Mesodermal cell (in vitro differentiated cells): ENCODE results near the gene SYNPR.

Experiments used
- H3K27ac ChIP-seq: 2 replicates; pipeline ENCODE4 v1.7.0; 2013; ENCODE audit warnings: mild to moderate bottlenecking, low read depth, low read length, moderate library complexity; ENCODE audit not compliant: severe bottlenecking
- H3K36me3 ChIP-seq: 2 replicates; pipeline ENCODE4 v1.7.1; 2013; ENCODE audit warnings: mild to moderate bottlenecking, low read length, moderate library complexity; ENCODE audit not compliant: control insufficient read depth, insufficient read depth
- H3K4me1 ChIP-seq: one replicate; pipeline ENCODE4 v1.7.1; 2013; ENCODE audit warnings: mild to moderate bottlenecking, low read length; ENCODE audit not compliant: insufficient read depth, control insufficient read depth, poor library complexity, severe bottlenecking
- H3K4me3 ChIP-seq: 2 replicates; pipeline ENCODE4 v1.7.0; 2013; ENCODE audit warnings: low read length, control low read depth, mild to moderate bottlenecking; ENCODE audit not compliant: insufficient read depth, poor library complexity, severe bottlenecking; ENCODE audit errors: extremely low read depth
- H3K9me3 ChIP-seq: 2 replicates; pipeline ENCODE4 v1.7.1; 2013; ENCODE audit warnings: mild to moderate bottlenecking, low read length, moderate library complexity; ENCODE audit not compliant: control insufficient read depth
- WGBS, 2 experiments: methylation state at CpG; one replicate each; pipeline ENCODE4 v1.1.5; 2013; ENCODE audit warnings: missing lambda C conversion rate in 2 of 2; ENCODE audit not compliant: insufficient coverage in 2 of 2; 5-methylcytosine and 5-hydroxymethylcytosine counted together

The SYNPR gene

GRCh38 chr3:63344661-63345060 lies 66.6 kb downstream of the SYNPR start:
- H3K36me3 ChIP-seq, result no peaks in the 10 kb centered on the region
- 20 to 63% methylated on average over 1 to 2 of the region's 3 CpGs for WGBS, 2 experiments
- H3K27ac ChIP-seq, result no peak overlapping the region
- H3K4me1 ChIP-seq, result peaks cover 22% of the 10 kb centered on the region
- H3K4me3 ChIP-seq, result no peak overlapping the region
- no peaks in the 10 kb centered on the region for H3K9me3 ChIP-seq

- H3K9me3 ChIP-seq, result no peaks in the 10 kb centered on the region
- no peak overlapping the region for H3K4me3 ChIP-seq
- no peaks in the 10 kb centered on the region for H3K36me3 ChIP-seq
- H3K27ac ChIP-seq, result no peak overlapping the region
- H3K4me1 ChIP-seq, result peaks cover 4% of the 10 kb centered on the region
- WGBS, 2 experiments, result 34 to 86% methylated on average over 2 to 5 of the region's 8 CpGs
These were observed 71.8 kb downstream of the SYNPR start for GRCh38 chr3:63349583-63350573.

GRCh38 chr3:63351159-63352007 lies 73.3 kb downstream of the SYNPR start:
- no peaks in the 10 kb centered on the region for H3K4me1 ChIP-seq
- no peaks in the 10 kb centered on the region for H3K36me3 ChIP-seq
- 47 to 54% methylated on average over 5 to 7 of the region's 9 CpGs for WGBS, 2 experiments
- no peak overlapping the region for H3K27ac ChIP-seq
- H3K4me3 ChIP-seq, result no peak overlapping the region
- no peaks in the 10 kb centered on the region for H3K9me3 ChIP-seq

- Histone ChIP-seq H3K36me3 (no peaks in the 10 kb centered on the region), H3K4me1 (no peaks in the 10 kb centered on the region), H3K9me3 (no peaks in the 10 kb centered on the region), H3K27ac (no peak overlapping the region), H3K4me3 (no peak overlapping the region)
- 92 to 96% methylated on average over 2 of the region's 2 CpGs for WGBS, 2 experiments
These were observed 73.8 kb downstream of the SYNPR start for GRCh38 chr3:63352008-63352279.

GRCh38 chr3:63353383-63353782 lies 75.3 kb downstream of the SYNPR start:
- H3K27ac ChIP-seq, result no peak overlapping the region
- H3K4me1 ChIP-seq, result no peaks in the 10 kb centered on the region
- H3K4me3 ChIP-seq, result no peak overlapping the region
- H3K9me3 ChIP-seq, result no peaks in the 10 kb centered on the region
- 77 to 85% methylated on average over 4 of the region's 5 CpGs for WGBS, 2 experiments
- no peaks in the 10 kb centered on the region for H3K36me3 ChIP-seq

- no peak overlapping the region for H3K27ac ChIP-seq
- H3K4me1 ChIP-seq, result no peaks in the 10 kb centered on the region
- no peaks in the 10 kb centered on the region for H3K9me3 ChIP-seq
- H3K4me3 ChIP-seq, result no peak overlapping the region
- H3K36me3 ChIP-seq, result no peaks in the 10 kb centered on the region
- 100% methylated on average over 1 of the region's 1 CpG for WGBS, 2 experiments
These were observed 76.1 kb downstream of the SYNPR start for GRCh38 chr3:63354160-63354559.

GRCh38 chr3:63355809-63356208 lies 77.7 kb downstream of the SYNPR start:
- H3K27ac ChIP-seq, result no peak overlapping the region
- no peaks in the 10 kb centered on the region for H3K4me1 ChIP-seq
- no peaks in the 10 kb centered on the region for H3K36me3 ChIP-seq
- WGBS, 2 experiments, result 83% methylated on average over 1 of the region's 2 CpGs; no CpG with 5 or more reads in 1 of the 2 experiments
- H3K4me3 ChIP-seq, result no peak overlapping the region
- no peaks in the 10 kb centered on the region for H3K9me3 ChIP-seq

- Histone ChIP-seq H3K4me3 (no peak overlapping the region), H3K4me1 (no peaks in the 10 kb centered on the region), H3K36me3 (no peaks in the 10 kb centered on the region), H3K27ac (no peak overlapping the region), H3K9me3 (no peaks in the 10 kb centered on the region)
- 0% methylated on average over 1 of the region's 1 CpG; no CpG with 5 or more reads in 1 of the 2 experiments for WGBS, 2 experiments
These were observed 86.4 kb downstream of the SYNPR start for GRCh38 chr3:63364495-63364894.

- Histone ChIP-seq H3K27ac (no peak overlapping the region), H3K4me1 (no peaks in the 10 kb centered on the region), H3K9me3 (no peaks in the 10 kb centered on the region), H3K4me3 (no peak overlapping the region), H3K36me3 (no peaks in the 10 kb centered on the region)
- WGBS, 2 experiments, result 80 to 86% methylated on average over 1 to 2 of the region's 2 CpGs
These were observed 86.8 kb downstream of the SYNPR start for GRCh38 chr3:63364910-63365309.

- no peaks in the 10 kb centered on the region for H3K9me3 ChIP-seq
- no CpG with 5 or more reads among the region's 5 CpGs for WGBS, 2 experiments
- H3K27ac ChIP-seq, result no peak overlapping the region
- H3K36me3 ChIP-seq, result no peaks in the 10 kb centered on the region
- no peak overlapping the region for H3K4me3 ChIP-seq
- H3K4me1 ChIP-seq, result no peaks in the 10 kb centered on the region
These were observed 87.6 kb downstream of the SYNPR start for GRCh38 chr3:63365671-63366070.
